HepG2 (cell line): ENCODE results near the gene PRR20C. TPM values are rescaled to one million over a fixed set of nuclear protein-coding genes. Genes with fewer than 3 reads are reported as not detected.

Experiments
- ATAC-seq: fragments of 200-7000 bp; cut with Tn5 transposase; 3 replicates; pipeline ENCODE4 v1.9.1; 2020; ENCODE audit warnings: mild to moderate bottlenecking, moderate library complexity
- BruUV-seq: library from RNA; stranded (reverse); fragments of 400-500 nt; replicated peaks from 2 replicates; lab custom pipeline; 2021; lab: Mats Ljungman, UMichigan
- CTCF ChIA-PET: fragments of 300-600 bp; formaldehyde crosslinking; extraction: SDS; loops from one replicate; lab custom pipeline; 2021; ENCODE audit warnings: low total read pairs, inconsistent platforms, low intra/inter-chr PET ratio; lab: Yijun Ruan, JAX
- POLR2A ChIA-PET: fragments of 350-600 bp; sonication (Branson Sonifier 250); formaldehyde crosslinking; loops from one replicate; lab custom pipeline; 2020; ENCODE audit warnings: antibody characterized with exemption, inconsistent platforms; lab: Yijun Ruan, JAX
- DNase-seq: peaks from one replicate; pipeline ENCODE4 v3.0.0-alpha.2; 2015; ENCODE audit warnings: low spot score
- FAIRE-seq: peaks from 3 replicates; lab custom pipeline; 2011; peaks lifted over from hg19 to GRCh38; lab: Jason Lieb, UNC
- H2AFZ ChIP-seq: one replicate; pipeline ENCODE4 v1.6.1; 2011; ENCODE audit warnings: low read length, inconsistent platforms
- H3K27ac ChIP-seq: fragments of 300-600 bp; 3 replicates; pipeline ENCODE4 v1.8.0; 2011; ENCODE audit warnings: mixed run types, mild to moderate bottlenecking, mixed read lengths, low read length, inconsistent platforms; ENCODE audit not compliant: insufficient read depth; ENCODE audit errors: extremely low read length
- H3K27me3 ChIP-seq, 2 experiments: fragments of 200-600 bp in 1 of 2; 2 replicates in 1 of 2; 3 replicates in 1 of 2; pipeline versions ENCODE4 v1.6.0 to v1.8.0; 2011; ENCODE audit warnings: low read length in 2 of 2, mild to moderate bottlenecking in 2 of 2, moderate library complexity in 2 of 2, inconsistent platforms in 1 of 2; ENCODE audit not compliant: insufficient read depth in 2 of 2, control insufficient read depth in 1 of 2
- H3K36me3 ChIP-seq, 2 experiments: fragments of 200-600 bp in 1 of 2; replicated peaks in 1 of 2; 2 replicates in 1 of 2; 3 replicates in 1 of 2; pipeline versions ENCODE4 v1.5.1 to v1.8.0; 2011; ENCODE audit warnings: low read length in 2 of 2, inconsistent platforms in 1 of 2; ENCODE audit not compliant: insufficient read depth in 2 of 2, control insufficient read depth in 1 of 2
- H3K4me1 ChIP-seq: 2 replicates; pipeline ENCODE4 v1.5.1; 2012; ENCODE audit warnings: low read length, inconsistent platforms; ENCODE audit not compliant: insufficient read depth
- H3K4me2 ChIP-seq: 2 replicates; pipeline ENCODE4 v1.6.0; 2011; ENCODE audit warnings: low read depth, low read length, inconsistent platforms
- H3K4me3 ChIP-seq, 3 experiments: fragments of 200-600 bp in 1 of 3; sonication (generic), shearing (Covaris generic) in 1 of 3; replicated peaks in 1 of 3; 2 replicates each; pipeline ENCODE4 v1.5.1; 2011 to 2016; ENCODE audit warnings: low read length in 3 of 3, inconsistent platforms in 2 of 3, low read depth in 2 of 3, mild to moderate bottlenecking in 2 of 3, control low read depth in 1 of 3, mixed read lengths in 1 of 3; ENCODE audit not compliant: insufficient read depth in 1 of 3
- H3K79me2 ChIP-seq: one replicate; pipeline ENCODE4 v1.6.1; 2011; ENCODE audit warnings: low read length, inconsistent platforms; ENCODE audit not compliant: insufficient read depth
- H3K9ac ChIP-seq: 2 replicates; pipeline ENCODE4 v1.6.0; 2011; ENCODE audit warnings: mild to moderate bottlenecking, low read depth, low read length, inconsistent platforms; ENCODE audit not compliant: insufficient read depth
- H3K9me3 ChIP-seq: 2 replicates; pipeline ENCODE4 v1.5.1; 2012; ENCODE audit warnings: mild to moderate bottlenecking, low read length
- H4K20me1 ChIP-seq: 2 replicates; pipeline ENCODE4 v1.6.0; 2011; ENCODE audit warnings: inconsistent platforms, mild to moderate bottlenecking, low read length, moderate library complexity; ENCODE audit not compliant: insufficient read depth
- CCAR2 ChIP-seq: fragments of 200-400 bp; formaldehyde crosslinking; optimal IDR thresholded peaks from 2 replicates; pipeline ENCODE3; 2018; ENCODE audit warnings: low read depth, mild to moderate bottlenecking, low read length, moderate library complexity
- HNF4A ChIP-seq: sonication (generic); formaldehyde crosslinking; IDR thresholded peaks from 2 replicates; pipeline ENCODE4 v1.4.0; 2020; ENCODE audit warnings: missing genetic modification reagents
- ISL2 ChIP-seq: sonication (generic); formaldehyde crosslinking; IDR thresholded peaks from 2 replicates; pipeline ENCODE4 v1.5.0; 2020; ENCODE audit warnings: missing genetic modification reagents
- KMT2A ChIP-seq: sonication (generic); formaldehyde crosslinking; IDR thresholded peaks from 2 replicates; pipeline ENCODE4 v1.4.0; 2020; ENCODE audit warnings: missing genetic modification reagents
- PTBP1 ChIP-seq: fragments of 200-400 bp; formaldehyde crosslinking; IDR thresholded peaks from 2 replicates; pipeline ENCODE4 v1.6.1; 2018; ENCODE audit warnings: low read length, low read depth; ENCODE audit not compliant: poor library complexity, severe bottlenecking
- SIN3A ChIP-seq: IDR thresholded peaks from 2 replicates; pipeline ENCODE4 v1.6.1; 2011; ENCODE audit warnings: low read depth, mild to moderate bottlenecking, control low read depth, low read length, borderline replicate concordance
- ZFP36 ChIP-seq: fragments of 150-350 bp; IDR thresholded peaks from 2 replicates; pipeline ENCODE4 v1.6.1; 2018; ENCODE audit warnings: borderline replicate concordance, low read length, low read depth; ENCODE audit not compliant: partially characterized antibody
- WGBS: methylation state at CpG from one replicate; pipeline ENCODE4 v1.1.6; 2017; ENCODE audit warnings: low lambda C conversion rate; 5-methylcytosine and 5-hydroxymethylcytosine counted together
- in situ Hi-C: cut with HindIII; loops from 2 replicates; pipeline ENCODE4 v1.10.0; 2017; ENCODE audit warnings: low pct_unique_long_range_greater_than_20kb; ENCODE audit not compliant: extremely low pct_ligation_motif_present
- intact Hi-C: fragments of 100-400 bp; cut with micrococcal nuclease; formaldehyde crosslinking; loops from one replicate; pipeline ENCODE4 v1.10.0; 2022; ENCODE audit not compliant: unreplicated experiment
- polyA plus RNA-seq, 8 experiments: library from polyadenylated mRNA; depleted of rRNA in 3 of 8; stranded (reverse) in 7 of 8; unstranded in 1 of 8; fragments of >200 nt; fragmentation: Illumina TruSeq in 4 of 8; extraction: Trizol in 4 of 8; gene quantifications; 2 replicates each; pipeline versions ENCODE4 v1.2.1 to v1.2.3, GENCODE V29; 2011 to 2016; ENCODE audit warnings: low read depth in 4 of 8, missing spikeins in 1 of 8, mixed read lengths in 1 of 8; ENCODE audit not compliant: insufficient read depth in 1 of 8
- total RNA-seq, 5 experiments: library from RNA; depleted of rRNA; stranded (reverse); fragments of >200 nt; fragmentation: Illumina TruSeq; extraction: Trizol; gene quantifications; 2 replicates each; pipeline ENCODE4 v1.2.3, GENCODE V29; 2016; ENCODE audit warnings: low read depth in 1 of 5
- TF ChIP-seq, protein P1 (sequence below): sonication (generic); formaldehyde crosslinking; IDR thresholded peaks from 2 replicates; pipeline ENCODE4 v1.8.0; 2022; ENCODE audit warnings: missing genetic modification reagents, mild to moderate bottlenecking, inconsistent platforms, borderline replicate concordance
- TF ChIP-seq, protein P2 (sequence below): sonication (generic); formaldehyde crosslinking; conservative IDR thresholded peaks from 2 replicates; pipeline ENCODE4 v1.4.0; 2020; ENCODE audit warnings: missing genetic modification reagents
- TF ChIP-seq, protein P3 (sequence below): sonication (generic); formaldehyde crosslinking; conservative IDR thresholded peaks from 2 replicates; pipeline ENCODE4 v1.4.0; 2020; ENCODE audit warnings: mild to moderate bottlenecking, missing genetic modification reagents, moderate library complexity

Gene PRR20C
- total and polyA plus RNA-seq, 2 of the 13 experiments (the other 11 are each of a cell fraction or from before 2014, with no cell fraction given) = not detected

DNA sequence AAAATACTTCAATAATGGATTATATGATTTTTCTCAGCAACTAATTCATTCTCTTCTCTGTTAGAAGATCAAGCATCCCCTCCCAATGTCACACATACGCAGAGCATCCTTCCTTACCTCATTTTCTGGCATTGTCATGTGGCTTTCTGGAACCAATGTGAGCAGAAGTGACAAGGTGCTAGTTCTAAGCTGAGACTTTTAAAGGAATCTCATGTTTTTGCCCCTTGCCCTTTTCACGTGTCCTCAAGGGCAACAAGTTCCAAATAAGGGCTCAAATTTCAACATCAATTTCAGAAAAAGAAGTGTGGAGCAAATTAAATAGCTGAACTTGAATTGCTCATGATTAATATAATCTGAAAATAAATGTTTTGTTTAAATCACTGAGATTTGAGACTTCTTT lies 17.8 kb upstream of the PRR20C start (continued):
- TF ChIP-seq, protein P1, sequence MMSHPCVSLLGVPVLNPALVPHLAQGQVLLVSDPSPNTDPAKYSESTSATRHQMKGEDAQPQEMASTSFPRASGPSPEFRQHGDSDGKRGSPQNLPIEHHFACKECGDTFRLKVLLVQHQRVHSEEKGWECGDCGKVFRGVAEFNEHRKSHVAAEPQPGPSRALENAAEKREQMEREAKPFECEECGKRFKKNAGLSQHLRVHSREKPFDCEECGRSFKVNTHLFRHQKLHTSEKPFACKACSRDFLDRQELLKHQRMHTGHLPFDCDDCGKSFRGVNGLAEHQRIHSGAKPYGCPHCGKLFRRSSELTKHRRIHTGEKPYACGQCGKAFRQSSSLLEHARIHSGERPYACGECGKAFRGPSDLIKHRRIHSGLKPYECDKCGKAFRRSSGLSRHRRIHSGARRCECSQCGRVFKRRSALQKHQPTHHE (CRISPR knock-in tag) = no peak
- no peak for TF ChIP-seq ISL2 (CRISPR knock-in tag)
- no peak for TF ChIP-seq KMT2A (CRISPR knock-in tag)
- TF ChIP-seq PTBP1 = no peak
- TF ChIP-seq CCAR2 = no peak
- TF ChIP-seq ZFP36 = no peak
- TF ChIP-seq, protein P2, sequence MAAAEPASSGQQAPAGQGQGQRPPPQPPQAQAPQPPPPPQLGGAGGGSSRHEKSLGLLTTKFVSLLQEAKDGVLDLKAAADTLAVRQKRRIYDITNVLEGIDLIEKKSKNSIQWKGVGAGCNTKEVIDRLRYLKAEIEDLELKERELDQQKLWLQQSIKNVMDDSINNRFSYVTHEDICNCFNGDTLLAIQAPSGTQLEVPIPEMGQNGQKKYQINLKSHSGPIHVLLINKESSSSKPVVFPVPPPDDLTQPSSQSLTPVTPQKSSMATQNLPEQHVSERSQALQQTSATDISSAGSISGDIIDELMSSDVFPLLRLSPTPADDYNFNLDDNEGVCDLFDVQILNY (CRISPR knock-in tag) = no peak

DNA sequence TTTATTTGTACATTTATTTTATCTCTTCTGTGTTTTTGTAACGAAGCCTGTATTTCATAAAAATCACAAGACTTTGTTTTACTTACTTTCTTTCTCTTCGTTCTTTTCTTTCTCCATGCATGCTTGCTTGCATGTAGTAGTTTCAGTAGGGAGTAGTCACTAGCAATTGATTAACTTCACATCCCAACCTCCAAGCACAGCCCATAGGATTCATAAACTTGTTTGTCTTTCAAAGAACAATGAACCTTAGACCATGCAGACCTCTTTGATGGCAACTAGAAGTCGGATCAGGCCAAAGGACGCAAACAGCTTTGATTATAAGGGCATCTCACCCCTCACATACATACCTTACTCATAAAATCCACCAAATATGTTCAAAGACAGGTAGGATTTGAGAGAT lies 16.3 kb upstream of the PRR20C start:
- Histone ChIP-seq H3K36me3 (no peaks in the 10 kb centered on the region), H3K9me3 (peaks cover 42% of the 10 kb centered on the region), H3K27me3 (no peaks in the 10 kb centered on the region; a peak in 1 of 5 replicates), H3K9ac (no peak overlapping the region), H2AFZ (no peak overlapping the region), H3K79me2 (no peaks in the 10 kb centered on the region), H3K4me2 (peak overlapping the region; percentile 24; the same call in 1 of the 2 replicates), H4K20me1 (no peaks in the 10 kb centered on the region), H3K27ac (peak overlapping the region; percentile 17), H3K4me1 (no peaks in the 10 kb centered on the region), H3K4me3 (peak overlapping the region in 1 of 3 experiments; percentile 16; a peak in 1 of 6 replicates)
- in situ Hi-C loops = no loop called here
- BruUV-seq = no TSS peak
- intact Hi-C loops = no loop called here
- CTCF ChIA-PET = no interaction called here
- no peak for TF ChIP-seq SIN3A
- TF ChIP-seq HNF4A (CRISPR knock-in tag) = 0 out of 2 replicates have a peak, but pooled peaks have one; percentile 4
- TF ChIP-seq, protein P3, sequence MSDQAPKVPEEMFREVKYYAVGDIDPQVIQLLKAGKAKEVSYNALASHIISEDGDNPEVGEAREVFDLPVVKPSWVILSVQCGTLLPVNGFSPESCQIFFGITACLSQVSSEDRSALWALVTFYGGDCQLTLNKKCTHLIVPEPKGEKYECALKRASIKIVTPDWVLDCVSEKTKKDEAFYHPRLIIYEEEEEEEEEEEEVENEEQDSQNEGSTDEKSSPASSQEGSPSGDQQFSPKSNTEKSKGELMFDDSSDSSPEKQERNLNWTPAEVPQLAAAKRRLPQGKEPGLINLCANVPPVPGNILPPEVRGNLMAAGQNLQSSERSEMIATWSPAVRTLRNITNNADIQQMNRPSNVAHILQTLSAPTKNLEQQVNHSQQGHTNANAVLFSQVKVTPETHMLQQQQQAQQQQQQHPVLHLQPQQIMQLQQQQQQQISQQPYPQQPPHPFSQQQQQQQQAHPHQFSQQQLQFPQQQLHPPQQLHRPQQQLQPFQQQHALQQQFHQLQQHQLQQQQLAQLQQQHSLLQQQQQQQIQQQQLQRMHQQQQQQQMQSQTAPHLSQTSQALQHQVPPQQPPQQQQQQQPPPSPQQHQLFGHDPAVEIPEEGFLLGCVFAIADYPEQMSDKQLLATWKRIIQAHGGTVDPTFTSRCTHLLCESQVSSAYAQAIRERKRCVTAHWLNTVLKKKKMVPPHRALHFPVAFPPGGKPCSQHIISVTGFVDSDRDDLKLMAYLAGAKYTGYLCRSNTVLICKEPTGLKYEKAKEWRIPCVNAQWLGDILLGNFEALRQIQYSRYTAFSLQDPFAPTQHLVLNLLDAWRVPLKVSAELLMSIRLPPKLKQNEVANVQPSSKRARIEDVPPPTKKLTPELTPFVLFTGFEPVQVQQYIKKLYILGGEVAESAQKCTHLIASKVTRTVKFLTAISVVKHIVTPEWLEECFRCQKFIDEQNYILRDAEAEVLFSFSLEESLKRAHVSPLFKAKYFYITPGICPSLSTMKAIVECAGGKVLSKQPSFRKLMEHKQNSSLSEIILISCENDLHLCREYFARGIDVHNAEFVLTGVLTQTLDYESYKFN (CRISPR knock-in tag) = 0 out of 2 replicates have a peak, but pooled peaks have one; percentile 22
- POLR2A ChIA-PET = no interaction called here
- FAIRE-seq (no peak), DNase-seq (peak; percentile 21), ATAC-seq (peak; percentile 80)
- WGBS = under 1% methylated on average over 4 of the region's 4 CpGs
